Measurements from ENCODE around the gene EHD1. TPM values are rescaled to one million over a fixed set of nuclear protein-coding genes. Genes with fewer than 3 reads are reported as not detected.

The EHD1 gene
- total RNA-seq, 4 donors from 2014 or later: 66.4 to 226 (median 94.8) TPM

- DNase-seq (ENCODE audit: low spot score): no peak
- TF ChIP-seq, protein P1, sequence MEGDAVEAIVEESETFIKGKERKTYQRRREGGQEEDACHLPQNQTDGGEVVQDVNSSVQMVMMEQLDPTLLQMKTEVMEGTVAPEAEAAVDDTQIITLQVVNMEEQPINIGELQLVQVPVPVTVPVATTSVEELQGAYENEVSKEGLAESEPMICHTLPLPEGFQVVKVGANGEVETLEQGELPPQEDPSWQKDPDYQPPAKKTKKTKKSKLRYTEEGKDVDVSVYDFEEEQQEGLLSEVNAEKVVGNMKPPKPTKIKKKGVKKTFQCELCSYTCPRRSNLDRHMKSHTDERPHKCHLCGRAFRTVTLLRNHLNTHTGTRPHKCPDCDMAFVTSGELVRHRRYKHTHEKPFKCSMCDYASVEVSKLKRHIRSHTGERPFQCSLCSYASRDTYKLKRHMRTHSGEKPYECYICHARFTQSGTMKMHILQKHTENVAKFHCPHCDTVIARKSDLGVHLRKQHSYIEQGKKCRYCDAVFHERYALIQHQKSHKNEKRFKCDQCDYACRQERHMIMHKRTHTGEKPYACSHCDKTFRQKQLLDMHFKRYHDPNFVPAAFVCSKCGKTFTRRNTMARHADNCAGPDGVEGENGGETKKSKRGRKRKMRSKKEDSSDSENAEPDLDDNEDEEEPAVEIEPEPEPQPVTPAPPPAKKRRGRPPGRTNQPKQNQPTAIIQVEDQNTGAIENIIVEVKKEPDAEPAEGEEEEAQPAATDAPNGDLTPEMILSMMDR (IDR thresholded peaks at IDR 0.05): no peak
- ATAC-seq (ENCODE audit: low FRiP score): no peak
These were observed 32.2 kb upstream of the EHD1 start for GRCh38 chr11:64910451-64911093.

- no peak for ATAC-seq (ENCODE audit: low FRiP score)
- DNase-seq (ENCODE audit: low spot score): no peak
- TF ChIP-seq, protein P1 (IDR thresholded peaks at IDR 0.05): no peak
These were observed 31.4 kb upstream of the EHD1 start for GRCh38 chr11:64909653-64910343.

GRCh38 chr11:64908766-64909165 is 30.3 kb upstream of the EHD1 start:
- DNase-seq (ENCODE audit: low spot score) (no peak), ATAC-seq (ENCODE audit: low FRiP score) (no peak)
- TF ChIP-seq, protein P1 (IDR thresholded peaks at IDR 0.05): no peak

- TF ChIP-seq, protein P1 (IDR thresholded peaks at IDR 0.05): no peak
- no peak for ATAC-seq (ENCODE audit: low FRiP score)
These were observed 27.9 kb upstream of the EHD1 start for GRCh38 chr11:64906314-64906635.

DNA sequence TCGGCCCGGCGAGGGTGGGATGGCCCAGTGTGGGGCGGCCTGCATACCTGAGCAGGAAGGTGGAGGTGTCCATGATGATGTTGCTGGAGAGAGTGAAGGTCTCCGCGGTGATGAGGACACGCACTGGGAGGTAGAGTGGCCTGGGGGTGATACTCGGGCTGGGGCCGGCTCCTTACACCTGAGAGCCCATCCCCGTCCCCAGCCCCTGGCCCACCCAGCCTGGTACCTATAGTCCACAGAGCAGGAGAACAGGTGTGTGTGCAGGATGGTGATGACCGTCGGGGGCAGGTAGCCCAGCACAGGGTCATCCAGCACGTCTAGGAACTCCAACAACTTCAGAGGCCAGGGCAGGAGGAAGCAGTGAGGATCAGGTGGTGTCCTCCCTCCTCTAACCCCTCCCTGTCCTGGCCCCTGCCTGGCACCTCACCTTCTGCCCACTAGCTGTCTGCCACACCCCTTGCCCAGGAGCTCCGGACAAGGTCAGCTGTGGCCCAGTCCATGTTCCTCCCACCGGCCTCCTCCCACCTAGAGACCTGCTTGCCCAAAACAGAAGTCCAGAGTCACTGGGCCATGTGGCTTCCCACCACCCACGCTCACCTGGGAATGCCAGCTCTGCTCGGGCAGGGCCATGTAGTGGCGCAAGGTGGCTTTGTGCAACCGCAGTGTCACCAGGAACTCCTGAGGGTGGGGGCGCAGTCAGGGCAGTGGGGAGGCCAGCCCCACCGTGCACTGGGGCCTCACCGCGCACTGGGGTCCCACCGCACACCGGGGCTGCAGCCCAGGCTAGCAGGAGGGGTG is 27.3 kb upstream of the EHD1 start:
- ATAC-seq (ENCODE audit: low FRiP score): no peak
- TF ChIP-seq, protein P1 (IDR thresholded peaks at IDR 0.05): no peak
- DNase-seq (ENCODE audit: low spot score): no peak

More at GRCh38 chr11:64906314-64906635, 27.9 kb upstream of the EHD1 start:
- DNase-seq (ENCODE audit: low spot score): no peak

GRCh38 chr11:64903291-64903833 is 24.9 kb upstream of the EHD1 start:
- ATAC-seq (ENCODE audit: low FRiP score) (no peak), DNase-seq (ENCODE audit: low spot score) (no peak)
- TF ChIP-seq, protein P1 (IDR thresholded peaks at IDR 0.05): no peak

Measured in omental fat pad (tissue), 4 donors.